K562 (cell line): ENCODE measurements around the gene FOXS1. TPM values are rescaled to one million over a fixed set of nuclear protein-coding genes. Genes with fewer than 3 reads are reported as not detected.
A peak's percentile ranks its signal among the peaks of the same experiment; 100 is the strongest.

ENCODE experiments used
- BDP1 ChIP-seq: IDR thresholded peaks from 3 replicates; pipeline ENCODE4 v1.6.1; 2011; ENCODE audit not compliant: insufficient read length, insufficient read depth
- FOXP1 ChIP-seq: sonication (generic); formaldehyde crosslinking; IDR thresholded peaks from 2 replicates; pipeline ENCODE4 v1.8.0; 2022; ENCODE audit warnings: mild to moderate bottlenecking, missing genetic modification reagents
- HDGF ChIP-seq: fragments of 450-650 bp; IDR thresholded peaks from 2 replicates; pipeline ENCODE4 v1.6.1; 2016
- HNRNPLL ChIP-seq: fragments of 200-400 bp; formaldehyde crosslinking; IDR thresholded peaks from 2 replicates; pipeline ENCODE4 v1.6.1; 2017; ENCODE audit warnings: low read length, low read depth, mild to moderate bottlenecking; ENCODE audit not compliant: poor library complexity, severe bottlenecking
- IFI16 ChIP-seq: fragments of 250-450 bp; sonication (Bioruptor Pico); IDR thresholded peaks from 2 replicates; pipeline ENCODE4 v2.1.2; 2022; ENCODE audit warnings: mild to moderate bottlenecking, inconsistent platforms
- ILK ChIP-seq: fragments of 450-650 bp; IDR thresholded peaks from 2 replicates; pipeline ENCODE4 v1.6.1; 2016; ENCODE audit warnings: missing genetic modification characterization, low read depth, mild to moderate bottlenecking, missing compliant biosample characterization, moderate library complexity, borderline replicate concordance
- MEF2D ChIP-seq: conservative IDR thresholded peaks from 2 replicates; pipeline ENCODE4 v1.6.1; 2016; ENCODE audit warnings: low read depth, missing genetic modification characterization, missing compliant biosample characterization
- RBM34 ChIP-seq: fragments of 200-400 bp; formaldehyde crosslinking; IDR thresholded peaks from 2 replicates; pipeline ENCODE4 v1.6.1; 2018; ENCODE audit warnings: low read length, borderline replicate concordance; ENCODE audit not compliant: insufficient read depth
- SREBF1 ChIP-seq: fragments of 150-350 bp; IDR thresholded peaks from 2 replicates; pipeline ENCODE4 v1.6.1; 2014; ENCODE audit warnings: antibody characterized with exemption, low read depth, low read length, borderline replicate concordance
- SREBF2 ChIP-seq: sonication (generic); formaldehyde crosslinking; IDR thresholded peaks from 2 replicates; pipeline ENCODE4 v1.4.0; 2020; ENCODE audit warnings: mild to moderate bottlenecking, missing genetic modification reagents
- THRAP3 ChIP-seq: fragments of 450-650 bp; IDR thresholded peaks from 2 replicates; pipeline ENCODE4 v1.6.1; 2016; ENCODE audit warnings: mild to moderate bottlenecking, inconsistent platforms, borderline replicate concordance
- U2AF2 ChIP-seq: fragments of 200-400 bp; formaldehyde crosslinking; optimal IDR thresholded peaks from 2 replicates; pipeline ENCODE3; 2017; ENCODE audit warnings: low read depth, mild to moderate bottlenecking, low read length
- ZC3H4 ChIP-seq: sonication (generic); formaldehyde crosslinking; IDR thresholded peaks from 2 replicates; pipeline ENCODE4 v1.9.0; 2021; ENCODE audit warnings: missing genetic modification reagents, borderline replicate concordance
- ZNF444 ChIP-seq: fragments of 250-450 bp; sonication (Bioruptor Pico); IDR thresholded peaks from 2 replicates; pipeline ENCODE4 v1.4.0; 2020; ENCODE audit warnings: mild to moderate bottlenecking, moderate library complexity
- ZNF609 ChIP-seq: sonication (generic); formaldehyde crosslinking; IDR thresholded peaks from 2 replicates; pipeline ENCODE4 v1.8.1; 2023; ENCODE audit warnings: missing genetic modification reagents, mild to moderate bottlenecking, borderline replicate concordance
- ZNF707 ChIP-seq: fragments of 250-450 bp; sonication (Bioruptor Pico); conservative IDR thresholded peaks from 2 replicates; pipeline ENCODE4 v1.8.0; 2022; ENCODE audit warnings: inconsistent platforms, mild to moderate bottlenecking, moderate library complexity
- polyA plus RNA-seq, 8 experiments: library from polyadenylated mRNA; depleted of rRNA in 4 of 8; stranded (reverse) in 5 of 8; unstranded in 3 of 8; fragments of >200 nt; fragmentation: Nextera tagmentation in 2 of 8; fragmentation: Illumina TruSeq in 1 of 8; extraction: Ambion mirVana in 2 of 8; extraction: Trizol in 1 of 8; gene quantifications; 2 replicates each; pipeline versions ENCODE4 v1.2.1 to v1.2.3, GENCODE V29; 2011 to 2014; ENCODE audit warnings: inconsistent platforms in 1 of 8, missing spikeins in 1 of 8
- total RNA-seq, 7 experiments: library from RNA; depleted of rRNA in 6 of 7; stranded (reverse); fragments of >200 nt in 6 of 7; fragmentation: Illumina TruSeq in 2 of 7; extraction: Trizol in 2 of 7; gene quantifications; 2 replicates each; pipeline versions ENCODE4 v1.2.1 to v1.2.3, GENCODE V29; 2011 to 2021; ENCODE audit warnings: low replicate concordance in 1 of 7
- TF ChIP-seq, protein P1 (sequence below), 2 experiments: IDR thresholded peaks; 2 replicates each; pipeline ENCODE4 v1.6.1; 2012; ENCODE audit warnings: improper control_type of control experiment in 2 of 2, low read depth in 2 of 2, low read length in 2 of 2, borderline replicate concordance in 1 of 2
- TF ChIP-seq, protein P2 (sequence below): sonication (generic); formaldehyde crosslinking; IDR thresholded peaks from 2 replicates; pipeline ENCODE4 v1.8.0; 2022; ENCODE audit warnings: missing genetic modification reagents, mild to moderate bottlenecking, borderline replicate concordance

Gene FOXS1
- total and polyA plus RNA-seq, 9 of the 15 experiments (the other 6 are each of a cell fraction or from before 2014, with no cell fraction given) = not detected

GRCh38 chr20:31879143-31879987 is 34.0 kb upstream of the FOXS1 start (continued):
- TF ChIP-seq THRAP3 = no peak
- no peak for TF ChIP-seq U2AF2
- no peak for TF ChIP-seq HDGF
- TF ChIP-seq IFI16 (CRISPR knock-in tag) = no peak
- TF ChIP-seq, protein P1, sequence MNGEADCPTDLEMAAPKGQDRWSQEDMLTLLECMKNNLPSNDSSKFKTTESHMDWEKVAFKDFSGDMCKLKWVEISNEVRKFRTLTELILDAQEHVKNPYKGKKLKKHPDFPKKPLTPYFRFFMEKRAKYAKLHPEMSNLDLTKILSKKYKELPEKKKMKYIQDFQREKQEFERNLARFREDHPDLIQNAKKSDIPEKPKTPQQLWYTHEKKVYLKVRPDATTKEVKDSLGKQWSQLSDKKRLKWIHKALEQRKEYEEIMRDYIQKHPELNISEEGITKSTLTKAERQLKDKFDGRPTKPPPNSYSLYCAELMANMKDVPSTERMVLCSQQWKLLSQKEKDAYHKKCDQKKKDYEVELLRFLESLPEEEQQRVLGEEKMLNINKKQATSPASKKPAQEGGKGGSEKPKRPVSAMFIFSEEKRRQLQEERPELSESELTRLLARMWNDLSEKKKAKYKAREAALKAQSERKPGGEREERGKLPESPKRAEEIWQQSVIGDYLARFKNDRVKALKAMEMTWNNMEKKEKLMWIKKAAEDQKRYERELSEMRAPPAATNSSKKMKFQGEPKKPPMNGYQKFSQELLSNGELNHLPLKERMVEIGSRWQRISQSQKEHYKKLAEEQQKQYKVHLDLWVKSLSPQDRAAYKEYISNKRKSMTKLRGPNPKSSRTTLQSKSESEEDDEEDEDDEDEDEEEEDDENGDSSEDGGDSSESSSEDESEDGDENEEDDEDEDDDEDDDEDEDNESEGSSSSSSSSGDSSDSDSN (IDR thresholded peaks at IDR 0.05; ENCODE audit: borderline replicate concordance in 1 of 2, low read depth in 2 of 2, low read length in 2 of 2) = no peak
- TF ChIP-seq ZNF444 (CRISPR knock-in tag) = no peak
- no peak for TF ChIP-seq BDP1
- no peak for TF ChIP-seq HNRNPLL
- TF ChIP-seq ZNF707 (CRISPR knock-in tag) = no peak
- 0 out of 2 replicates have a peak, but pooled peaks have one; percentile 36 for TF ChIP-seq ZNF609 (CRISPR knock-in tag)
- TF ChIP-seq, protein P2, sequence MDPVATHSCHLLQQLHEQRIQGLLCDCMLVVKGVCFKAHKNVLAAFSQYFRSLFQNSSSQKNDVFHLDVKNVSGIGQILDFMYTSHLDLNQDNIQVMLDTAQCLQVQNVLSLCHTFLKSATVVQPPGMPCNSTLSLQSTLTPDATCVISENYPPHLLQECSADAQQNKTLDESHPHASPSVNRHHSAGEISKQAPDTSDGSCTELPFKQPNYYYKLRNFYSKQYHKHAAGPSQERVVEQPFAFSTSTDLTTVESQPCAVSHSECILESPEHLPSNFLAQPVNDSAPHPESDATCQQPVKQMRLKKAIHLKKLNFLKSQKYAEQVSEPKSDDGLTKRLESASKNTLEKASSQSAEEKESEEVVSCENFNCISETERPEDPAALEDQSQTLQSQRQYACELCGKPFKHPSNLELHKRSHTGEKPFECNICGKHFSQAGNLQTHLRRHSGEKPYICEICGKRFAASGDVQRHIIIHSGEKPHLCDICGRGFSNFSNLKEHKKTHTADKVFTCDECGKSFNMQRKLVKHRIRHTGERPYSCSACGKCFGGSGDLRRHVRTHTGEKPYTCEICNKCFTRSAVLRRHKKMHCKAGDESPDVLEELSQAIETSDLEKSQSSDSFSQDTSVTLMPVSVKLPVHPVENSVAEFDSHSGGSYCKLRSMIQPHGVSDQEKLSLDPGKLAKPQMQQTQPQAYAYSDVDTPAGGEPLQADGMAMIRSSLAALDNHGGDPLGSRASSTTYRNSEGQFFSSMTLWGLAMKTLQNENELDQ (CRISPR knock-in tag) = peak; percentile 62; the same call in 1 of the 2 replicates
- TF ChIP-seq ILK (tag) = no peak
- TF ChIP-seq ZC3H4 (CRISPR knock-in tag) = no peak
- peak; percentile 55; the same call in 1 of the 2 replicates for TF ChIP-seq SREBF1
- TF ChIP-seq RBM34 = no peak
- TF ChIP-seq MEF2D (tag) = no peak
- TF ChIP-seq FOXP1 = no peak
- no peak for TF ChIP-seq SREBF2 (CRISPR knock-in tag)
